HPDE6-E6E7 (cell line): Measurements from ENCODE around the gene BCAR1.
"Not testable (repeated sequence)": the region's sequence is repeated elsewhere in the genome, so short reads cannot be mapped to it uniquely, and the experiment has no call there.

Experiments
- DNase-seq: peaks from one replicate; pipeline ENCODE4 v3.0.0; 2011; ENCODE audit warnings: missing footprints; ENCODE audit errors: extremely low spot score

The BCAR1 gene

DNA sequence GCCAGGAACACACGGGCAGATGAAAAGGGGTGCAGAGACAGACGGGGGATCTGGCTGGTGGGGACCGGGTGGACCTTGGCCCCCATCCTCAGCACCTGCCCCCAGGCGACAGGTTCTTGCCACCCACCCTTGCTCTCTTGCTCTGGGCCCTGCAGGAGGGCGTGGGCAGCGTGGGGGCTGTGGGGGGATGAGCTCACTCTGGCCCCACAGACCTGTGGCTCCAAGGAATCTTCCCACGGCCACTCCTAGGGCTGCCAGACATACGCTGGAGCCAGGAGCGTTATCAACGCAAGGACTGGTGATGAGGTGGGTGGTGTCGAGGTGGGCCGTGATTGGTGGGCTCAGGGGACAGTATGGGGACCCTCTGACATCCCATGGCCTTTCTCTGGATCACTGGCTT lies 26.3 kb downstream of the BCAR1 start:
- no peak for DNase-seq

DNA sequence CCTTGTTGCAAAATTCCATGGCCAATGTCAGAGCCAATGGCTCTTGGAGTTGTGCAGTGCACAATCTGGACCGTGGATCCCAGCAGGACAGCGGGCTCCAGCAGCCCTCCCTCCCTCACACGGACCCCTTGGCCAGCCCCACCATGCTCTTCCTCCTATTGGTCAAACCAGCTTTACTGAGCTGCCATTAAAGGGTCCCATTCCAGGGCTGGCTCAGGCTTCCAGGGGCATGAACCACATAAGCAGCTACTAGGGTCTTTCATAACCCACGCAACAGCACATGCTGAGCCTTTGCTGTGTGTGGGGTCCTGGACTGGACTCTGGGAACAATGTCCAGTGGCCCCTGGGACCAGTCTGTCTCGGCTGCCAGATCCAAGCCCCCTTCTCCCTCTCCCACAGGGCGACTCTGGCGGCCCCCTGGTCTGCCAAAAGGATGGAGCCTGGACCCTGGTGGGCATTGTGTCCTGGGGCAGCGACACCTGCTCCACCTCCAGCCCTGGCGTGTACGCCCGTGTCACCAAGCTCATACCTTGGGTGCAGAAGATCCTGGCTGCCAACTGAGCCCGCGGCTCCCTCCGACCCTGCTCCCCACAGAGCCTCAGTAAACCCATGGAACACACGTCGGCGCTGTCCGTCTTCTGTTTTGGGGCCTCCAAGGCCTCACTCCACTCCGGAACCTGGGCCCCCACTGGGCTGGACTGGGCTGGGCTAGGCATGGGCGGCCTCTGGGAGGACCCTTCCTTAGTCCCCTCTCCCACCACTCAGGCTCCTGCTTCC lies 26.9 kb downstream of the BCAR1 start:
- DNase-seq: no peak

DNA sequence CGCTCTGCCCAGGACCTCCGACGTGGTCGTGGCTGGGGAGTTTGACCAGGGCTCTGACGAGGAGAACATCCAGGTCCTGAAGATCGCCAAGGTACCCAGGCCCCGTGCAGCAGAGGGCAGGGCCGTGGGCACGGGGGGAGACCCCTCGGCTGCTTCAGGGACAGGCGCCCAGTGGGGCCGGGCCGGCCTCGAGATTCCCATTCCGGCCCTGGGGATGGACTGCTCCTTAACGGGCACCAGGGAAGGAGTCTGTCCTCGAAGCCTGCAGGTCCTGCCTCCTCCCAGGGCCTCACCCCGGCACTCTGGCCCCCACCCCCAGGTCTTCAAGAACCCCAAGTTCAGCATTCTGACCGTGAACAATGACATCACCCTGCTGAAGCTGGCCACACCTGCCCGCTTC lies 28.3 kb downstream of the BCAR1 start:
- DNase-seq: not testable (repeated sequence)

DNA sequence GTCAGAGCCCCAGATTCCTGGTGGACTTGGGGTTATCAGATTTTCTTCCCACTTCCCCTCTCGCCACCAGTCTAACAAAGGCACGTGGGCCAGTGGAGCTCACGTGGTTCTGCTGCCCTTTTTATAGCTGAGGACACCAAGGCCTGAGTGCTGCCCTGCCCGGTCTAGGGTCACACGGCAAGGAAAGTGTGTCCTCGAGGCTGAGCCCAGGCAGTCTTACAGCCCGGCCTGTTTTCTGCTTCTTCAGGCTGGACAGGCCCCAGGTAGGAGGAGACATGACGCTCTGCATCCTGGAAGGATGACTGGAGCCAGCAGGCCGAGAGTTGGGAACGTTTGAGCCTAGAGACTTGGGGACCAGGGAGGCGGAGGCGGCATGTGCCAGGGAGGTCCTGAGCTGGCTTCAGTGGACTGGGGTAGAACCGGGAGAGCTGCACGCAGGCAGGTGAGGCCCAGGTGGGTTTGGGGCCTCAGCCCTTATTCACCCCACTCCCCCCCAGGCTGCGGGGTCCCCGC lies 29.1 kb downstream of the BCAR1 start:
- DNase-seq: no peak

DNA sequence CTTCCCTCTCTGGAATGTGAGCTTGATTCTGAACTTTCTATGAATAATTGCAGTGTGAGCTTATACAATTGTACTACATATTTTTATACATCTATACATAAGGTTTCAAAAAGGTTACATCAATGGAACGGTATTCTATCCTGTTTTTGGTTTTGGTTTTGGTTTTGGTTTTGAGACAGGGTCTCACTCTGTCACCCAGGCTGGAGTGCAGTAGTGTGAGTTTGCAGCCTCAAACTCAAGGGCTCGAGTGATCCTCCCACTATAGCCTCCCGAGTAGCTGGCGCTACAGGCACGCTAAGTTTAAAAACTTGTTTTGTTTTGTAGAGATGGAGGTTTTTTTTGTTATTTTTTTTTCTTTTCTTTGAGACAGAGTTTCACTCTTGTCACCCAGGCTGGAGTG lies 31.6 kb downstream of the BCAR1 start:
- no peak for DNase-seq

DNA sequence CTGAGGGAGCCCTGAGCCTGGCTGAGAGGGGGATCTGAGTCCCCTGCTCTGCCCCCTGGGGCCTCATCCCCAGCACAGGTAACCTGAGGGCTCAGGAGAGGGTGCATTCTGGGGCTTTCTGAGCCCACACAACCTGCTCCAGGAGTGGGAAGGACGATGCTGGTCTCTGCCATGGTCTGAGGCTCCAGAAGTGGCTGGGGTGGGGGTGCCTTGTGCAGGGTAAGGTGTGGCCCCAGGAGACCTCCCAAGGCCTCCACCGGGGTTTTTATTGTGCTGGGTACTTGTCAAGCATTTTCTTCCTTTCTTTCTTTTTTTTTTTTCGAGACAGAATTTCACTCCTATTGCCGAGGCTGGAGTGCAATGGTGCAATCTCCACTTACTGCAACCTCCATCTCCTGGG lies 32.3 kb downstream of the BCAR1 start:
- DNase-seq: no peak

DNA sequence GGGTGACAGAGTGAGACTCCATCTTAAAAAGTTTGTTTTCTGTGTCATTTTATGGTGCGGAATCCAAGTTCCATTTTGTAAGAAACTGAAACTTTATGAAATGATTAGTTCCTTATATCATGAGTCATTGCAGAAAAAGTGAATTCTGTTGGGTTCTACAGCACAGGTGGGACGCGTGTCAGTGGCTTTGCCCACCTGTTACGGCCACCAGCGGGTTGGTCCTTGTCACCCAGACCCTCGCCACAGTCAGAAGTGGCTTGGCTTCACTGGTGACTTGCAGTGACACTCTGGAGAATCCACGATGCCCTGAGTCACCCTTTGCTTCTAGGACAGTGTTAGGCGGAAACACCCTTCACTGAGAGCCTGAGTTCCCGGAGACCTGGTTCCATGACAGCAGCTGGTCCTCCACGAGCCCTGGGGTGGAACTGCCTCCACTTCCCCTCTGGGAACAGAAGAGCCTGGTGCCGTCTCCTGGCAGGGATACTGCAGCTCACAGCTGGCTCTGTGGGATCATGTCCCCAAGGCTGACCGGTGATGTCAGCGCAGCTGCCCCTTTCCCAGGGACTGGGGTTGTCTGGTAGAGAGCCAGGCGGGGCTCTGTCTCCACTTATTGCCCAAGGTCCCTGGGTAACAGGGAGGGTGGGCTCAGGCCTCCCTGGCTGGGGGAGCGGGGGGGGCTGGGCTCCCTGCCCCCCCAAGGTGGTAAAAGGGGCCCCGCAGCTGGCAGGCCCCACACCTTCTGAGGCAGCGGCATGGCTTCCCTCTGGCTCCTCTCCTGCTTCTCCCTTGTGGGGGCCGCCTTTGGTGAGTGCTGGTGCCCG lies 33.0 kb downstream of the BCAR1 start, which contains the start of gene CTRB1:
CTRB1 (plus strand) TSS at position 733 of the 821 bp plus-strand sequence; CDS start at position 753, 20 bp downstream.
- no peak for DNase-seq

DNA sequence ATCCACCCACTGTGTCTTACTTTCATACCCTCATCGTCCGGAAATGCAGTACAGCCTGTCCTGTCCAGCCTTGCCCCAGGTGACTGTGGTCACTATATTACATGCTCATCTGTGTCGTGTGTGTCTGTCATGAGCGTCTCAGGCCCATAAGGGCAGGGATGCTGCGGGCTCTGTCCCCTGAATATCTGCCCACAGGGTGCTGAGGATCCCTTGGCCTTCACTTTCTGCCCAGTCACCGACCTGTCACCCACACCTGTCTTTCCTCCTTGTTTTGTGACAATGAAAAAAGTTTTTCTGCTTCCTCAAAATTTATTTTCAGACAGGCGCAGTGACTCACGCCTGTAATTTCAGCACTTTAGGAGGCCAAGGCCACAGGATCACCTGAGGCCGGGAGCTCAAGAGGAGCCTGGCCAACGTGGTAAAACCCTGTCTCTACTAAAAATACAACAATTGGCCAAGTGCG lies 34.0 kb downstream of the BCAR1 start:
- DNase-seq: no peak

DNA sequence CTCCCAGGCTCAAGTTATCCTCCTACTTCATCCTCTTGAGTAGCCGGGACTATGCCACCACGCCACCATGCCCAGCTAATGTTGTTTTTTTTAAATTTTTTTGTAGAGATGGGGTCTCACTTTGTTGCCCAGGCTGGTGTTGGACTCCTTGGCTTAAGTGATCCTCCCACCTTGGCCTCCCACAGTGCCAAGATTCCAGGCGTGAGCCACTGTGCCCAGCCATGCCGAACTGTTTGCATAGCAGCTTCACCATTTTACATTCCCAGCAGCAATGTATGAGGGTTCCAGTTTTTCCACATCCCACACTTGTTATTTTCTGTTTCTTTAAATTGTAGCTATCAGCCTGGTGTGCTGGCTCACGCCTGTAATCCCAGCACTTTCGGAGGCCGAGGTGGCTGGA lies 34.8 kb downstream of the BCAR1 start:
- no peak for DNase-seq

DNA sequence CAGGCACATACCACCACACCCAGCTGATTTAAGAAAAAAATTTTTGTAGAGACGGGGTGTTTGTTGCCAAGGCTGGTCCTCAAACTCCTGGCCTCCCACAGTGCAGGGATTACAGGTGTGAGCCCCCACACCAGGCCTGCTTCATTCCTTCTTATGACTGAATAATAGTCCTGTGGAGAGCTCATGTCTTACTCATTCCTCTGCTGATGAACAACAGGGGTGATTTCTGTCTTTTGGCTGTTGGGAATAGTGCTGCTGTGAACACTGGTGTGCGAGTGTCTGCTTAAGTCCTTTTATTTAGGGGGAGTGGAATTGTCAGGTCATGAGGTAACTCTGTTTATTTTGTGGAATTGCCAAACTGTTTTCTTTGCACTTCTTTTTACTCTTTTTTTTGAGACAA lies 35.3 kb downstream of the BCAR1 start:
- DNase-seq: no peak

DNA sequence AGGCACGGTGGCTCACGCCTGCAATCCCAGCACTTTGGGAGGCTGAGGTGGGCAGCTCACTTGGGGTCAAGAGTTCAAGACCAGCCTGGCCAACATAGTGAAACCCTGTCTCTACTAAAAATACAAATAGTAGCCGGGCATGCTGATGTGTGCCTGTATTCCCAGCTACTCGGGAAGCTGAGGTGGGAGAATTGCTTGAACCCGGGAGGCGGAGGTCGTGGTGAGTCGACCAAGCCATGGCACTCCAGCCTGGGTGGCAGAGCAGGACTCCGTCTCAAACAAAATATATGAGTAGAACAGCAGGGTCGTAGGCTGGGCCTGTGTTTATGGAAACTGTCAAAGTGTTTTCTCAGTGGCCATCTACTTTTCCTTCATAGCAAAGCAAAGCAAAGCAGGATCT lies 40.1 kb downstream of the BCAR1 start:
- not testable (repeated sequence) for DNase-seq

DNA sequence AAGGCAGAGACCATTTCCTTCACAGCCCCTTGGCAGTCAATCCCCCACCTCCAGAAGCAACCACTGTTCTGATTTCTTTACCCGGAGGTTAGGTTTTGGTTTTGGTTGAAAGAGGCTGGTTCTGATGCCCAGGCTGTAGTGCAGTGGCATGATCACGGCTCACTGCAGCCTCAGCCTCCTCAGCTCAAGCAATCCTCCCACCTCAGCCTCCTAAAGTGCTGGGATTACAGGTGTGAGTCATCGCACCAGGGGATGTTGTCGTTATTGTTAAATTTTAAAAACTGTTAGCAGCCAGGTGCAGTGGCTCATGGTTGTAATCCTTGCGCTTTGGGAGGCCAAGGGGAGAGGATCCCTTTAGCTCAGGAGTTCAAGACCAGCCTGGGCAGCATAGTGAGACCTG lies 41.5 kb downstream of the BCAR1 start:
- DNase-seq: no peak

DNA sequence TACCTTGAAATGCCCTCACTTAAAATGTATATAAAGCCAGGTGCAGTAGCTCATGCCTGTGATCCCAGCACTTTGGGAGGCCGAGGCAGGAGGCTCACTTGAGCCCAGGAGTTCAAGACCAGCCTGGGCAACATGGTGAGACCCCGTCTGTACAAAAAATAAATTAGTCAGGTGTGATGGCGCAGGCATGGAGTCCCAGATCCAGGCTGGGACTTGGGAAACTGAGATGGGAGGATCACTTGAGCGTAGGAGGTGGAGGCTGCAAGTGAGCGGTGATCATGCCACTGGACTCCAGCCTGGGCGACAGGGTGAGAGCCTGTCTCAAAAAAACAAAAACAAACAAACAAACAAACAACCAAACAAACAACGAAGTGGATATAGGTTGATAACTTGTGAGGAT lies 41.9 kb downstream of the BCAR1 start:
- not testable (repeated sequence) for DNase-seq

DNA sequence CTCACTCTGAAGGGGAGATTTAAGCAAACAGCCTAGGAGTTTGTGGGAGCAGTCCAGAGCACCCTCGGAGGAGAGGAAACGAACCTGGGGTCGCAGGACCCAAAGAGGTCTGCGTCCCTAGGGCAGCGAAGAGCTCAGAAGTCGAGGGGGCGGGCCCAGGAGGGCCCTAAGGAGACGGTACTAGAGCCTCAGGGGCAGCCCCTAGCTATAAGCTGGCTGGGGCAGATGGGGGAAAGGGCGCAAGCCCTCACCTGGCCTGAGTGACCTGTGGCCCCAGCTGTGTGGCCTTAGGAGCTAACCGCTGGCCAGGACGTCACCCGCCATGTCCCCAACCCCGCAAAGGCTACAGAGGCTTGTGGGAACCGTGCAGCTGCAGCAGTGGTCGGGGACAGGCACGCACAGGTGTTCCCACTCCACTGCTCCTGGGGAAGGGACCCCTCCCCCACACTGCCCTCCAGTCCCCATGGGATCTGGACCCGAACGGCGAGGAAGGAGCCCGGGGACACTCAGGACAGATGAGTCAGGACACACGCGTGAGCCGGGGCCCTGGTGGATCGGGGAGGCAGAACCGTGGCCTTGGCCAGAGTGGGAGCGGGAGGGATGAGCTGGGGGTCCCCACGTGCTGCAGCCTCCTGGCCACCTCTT lies 42.4 kb downstream of the BCAR1 start:
- no peak for DNase-seq

DNA sequence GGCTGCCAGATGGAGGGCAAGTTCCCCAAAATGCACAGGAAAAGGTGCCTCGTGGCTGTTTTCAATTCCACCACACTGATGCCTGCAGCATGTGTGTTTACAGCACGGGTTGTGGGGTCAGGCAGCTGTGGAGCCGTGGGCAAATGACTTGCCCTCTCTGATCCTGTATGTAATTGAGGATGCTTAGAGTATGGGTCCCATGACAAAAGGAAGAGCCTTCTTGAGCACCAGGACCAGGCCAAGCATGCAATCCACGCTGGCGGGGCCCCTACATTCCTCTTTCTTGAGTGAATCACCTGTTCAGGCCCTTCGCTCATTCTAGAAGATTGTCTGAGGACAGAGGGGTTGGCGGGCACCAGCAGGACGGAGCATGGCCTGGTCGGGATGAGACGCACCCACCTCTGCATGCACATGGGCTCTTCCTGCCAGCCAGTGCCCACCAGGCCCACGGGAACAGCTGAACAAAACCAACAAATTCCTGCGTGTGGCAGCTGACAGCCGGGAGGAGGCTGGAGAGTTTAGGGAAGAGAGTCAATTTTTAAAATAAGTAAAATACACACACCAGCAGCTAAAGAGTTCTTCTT lies 43.1 kb downstream of the BCAR1 start:
- no peak for DNase-seq

DNA sequence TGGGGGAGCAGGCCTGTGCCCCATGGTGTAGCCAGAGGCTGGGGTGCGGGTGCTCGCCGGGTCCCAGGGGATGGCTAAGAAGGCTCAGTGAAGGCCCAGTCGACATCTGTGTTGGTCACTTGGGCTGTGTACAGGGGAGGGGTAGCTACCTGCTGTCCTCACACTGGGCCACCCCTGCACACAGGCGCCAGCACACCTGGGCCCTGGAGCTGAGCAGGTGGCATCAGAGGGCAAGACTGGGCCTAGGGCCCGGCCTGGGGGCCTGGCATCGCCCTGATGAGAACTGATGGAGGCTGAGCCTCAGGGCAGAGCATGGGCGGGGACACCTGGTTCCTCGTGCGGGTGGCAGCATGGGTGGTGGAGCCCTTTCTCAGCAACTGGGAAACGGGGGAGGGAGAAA lies 43.6 kb downstream of the BCAR1 start:
- DNase-seq: no peak

DNA sequence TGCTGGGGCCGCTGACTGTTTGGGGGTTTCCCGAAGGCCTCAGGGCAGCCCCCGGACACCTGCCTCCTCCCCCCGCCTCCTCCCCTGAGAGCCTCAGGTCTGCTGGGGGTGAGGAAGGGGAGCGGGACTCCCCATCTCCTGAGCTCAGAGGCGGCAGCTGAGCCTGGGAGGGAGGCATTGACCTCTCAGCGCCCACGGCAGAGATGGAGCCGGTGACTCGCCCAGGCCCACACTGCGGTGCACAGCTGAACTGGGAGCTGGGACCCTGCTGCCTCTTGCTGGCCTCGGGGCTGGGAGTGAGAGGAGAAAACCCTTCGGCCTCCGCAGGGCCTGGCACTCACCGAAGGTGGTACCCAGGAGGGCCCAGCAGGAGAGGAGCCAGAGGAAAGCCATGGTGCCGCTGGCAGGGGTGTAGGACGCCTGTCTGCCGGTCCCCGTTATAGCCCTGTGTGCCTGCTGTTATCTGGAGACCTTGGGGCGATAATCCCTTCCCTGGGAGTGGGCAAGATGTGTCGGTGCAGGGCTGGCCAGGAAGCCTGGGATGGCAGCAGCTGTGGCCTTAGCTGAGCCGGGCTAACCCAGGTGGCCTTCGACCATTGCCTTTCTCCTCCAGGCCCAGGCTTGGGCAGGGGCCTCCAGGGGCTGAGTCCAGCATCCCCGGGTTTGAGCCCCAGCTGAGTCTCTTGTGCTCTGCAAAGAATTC lies 44.5 kb downstream of the BCAR1 start, which contains the start of gene CTRB2:
CTRB2 (minus strand) TSS at position 413 of the 703 bp plus-strand sequence; CDS start at position 393, 20 bp downstream.
- DNase-seq: no peak

DNA sequence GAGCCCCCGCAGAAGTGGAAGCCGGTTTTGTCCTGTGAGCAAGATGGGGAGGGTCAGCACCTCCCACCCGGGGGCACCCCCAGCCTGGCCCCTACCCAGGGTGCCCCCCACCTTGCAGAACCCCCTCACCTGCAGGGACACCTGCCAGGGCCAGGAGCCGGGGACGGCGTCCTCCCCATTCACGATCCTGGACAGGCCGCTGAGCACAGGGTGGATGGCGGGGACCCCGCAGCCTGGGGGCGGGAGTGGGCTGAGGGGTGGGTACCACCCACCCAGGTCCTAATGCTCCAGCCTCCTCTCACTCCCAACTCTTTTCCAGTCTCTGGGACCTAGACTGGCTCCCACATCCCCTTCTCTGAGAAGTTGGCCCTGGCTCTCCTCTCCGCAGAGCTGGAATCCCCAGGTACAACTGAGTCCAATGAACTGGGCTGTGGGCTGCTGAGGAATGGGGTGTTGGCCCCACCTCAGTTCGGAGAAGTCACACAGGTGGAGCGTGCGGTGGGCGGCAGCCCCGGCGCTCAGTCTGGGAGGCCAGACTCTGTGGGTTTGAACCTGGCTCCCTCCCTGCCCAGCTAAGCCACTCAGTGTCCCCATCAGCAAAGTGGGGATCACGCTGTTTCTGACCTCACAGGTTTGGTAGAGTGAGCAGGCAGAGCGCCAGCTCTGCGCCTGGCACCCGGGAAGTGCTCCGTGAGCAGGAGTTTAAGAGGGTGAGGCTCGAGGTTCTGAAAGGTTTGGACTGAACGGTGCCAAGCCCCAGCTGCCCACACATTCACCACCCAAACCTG lies 45.3 kb downstream of the BCAR1 start:
- not testable (repeated sequence) for DNase-seq

DNA sequence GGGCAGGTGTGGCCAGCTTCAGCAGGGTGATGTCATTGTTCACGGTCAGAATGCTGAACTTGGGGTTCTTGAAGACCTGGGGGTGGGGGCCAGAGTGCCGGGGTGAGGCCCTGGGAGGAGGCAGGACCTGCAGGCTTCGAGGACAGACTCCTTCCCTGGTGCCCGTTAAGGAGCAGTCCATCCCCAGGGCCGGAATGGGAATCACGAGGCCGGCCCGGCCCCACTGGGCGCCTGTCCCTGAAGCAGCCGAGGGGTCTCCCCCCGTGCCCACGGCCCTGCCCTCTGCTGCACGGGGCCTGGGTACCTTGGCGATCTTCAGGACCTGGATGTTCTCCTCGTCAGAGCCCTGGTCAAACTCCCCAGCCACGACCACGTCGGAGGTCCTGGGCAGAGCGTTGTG lies 46.0 kb downstream of the BCAR1 start:
- not testable (repeated sequence) for DNase-seq

DNA sequence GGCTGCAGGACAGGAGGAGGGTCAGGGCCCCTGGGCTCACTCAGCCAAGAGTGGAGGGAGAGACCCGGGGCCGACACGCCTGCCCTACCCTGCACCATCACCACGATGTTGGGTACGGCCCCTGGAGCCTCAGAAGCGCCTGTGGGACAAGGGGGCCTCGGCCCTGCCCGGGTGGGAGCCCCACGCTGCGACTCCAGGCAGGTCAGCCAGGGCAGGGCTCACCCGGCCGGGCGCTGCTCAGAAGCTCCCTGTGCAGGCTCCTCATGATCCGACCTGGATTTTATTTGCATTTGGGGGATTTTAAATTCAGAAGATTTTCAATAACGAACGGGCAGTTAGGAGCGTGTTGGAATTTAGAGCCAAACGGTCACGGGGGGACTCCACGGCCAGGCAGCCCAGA lies 46.5 kb downstream of the BCAR1 start:
- not testable (repeated sequence) for DNase-seq
